ENCODE data around the gene ARHGEF10L.

Gene ARHGEF10L

DNA sequence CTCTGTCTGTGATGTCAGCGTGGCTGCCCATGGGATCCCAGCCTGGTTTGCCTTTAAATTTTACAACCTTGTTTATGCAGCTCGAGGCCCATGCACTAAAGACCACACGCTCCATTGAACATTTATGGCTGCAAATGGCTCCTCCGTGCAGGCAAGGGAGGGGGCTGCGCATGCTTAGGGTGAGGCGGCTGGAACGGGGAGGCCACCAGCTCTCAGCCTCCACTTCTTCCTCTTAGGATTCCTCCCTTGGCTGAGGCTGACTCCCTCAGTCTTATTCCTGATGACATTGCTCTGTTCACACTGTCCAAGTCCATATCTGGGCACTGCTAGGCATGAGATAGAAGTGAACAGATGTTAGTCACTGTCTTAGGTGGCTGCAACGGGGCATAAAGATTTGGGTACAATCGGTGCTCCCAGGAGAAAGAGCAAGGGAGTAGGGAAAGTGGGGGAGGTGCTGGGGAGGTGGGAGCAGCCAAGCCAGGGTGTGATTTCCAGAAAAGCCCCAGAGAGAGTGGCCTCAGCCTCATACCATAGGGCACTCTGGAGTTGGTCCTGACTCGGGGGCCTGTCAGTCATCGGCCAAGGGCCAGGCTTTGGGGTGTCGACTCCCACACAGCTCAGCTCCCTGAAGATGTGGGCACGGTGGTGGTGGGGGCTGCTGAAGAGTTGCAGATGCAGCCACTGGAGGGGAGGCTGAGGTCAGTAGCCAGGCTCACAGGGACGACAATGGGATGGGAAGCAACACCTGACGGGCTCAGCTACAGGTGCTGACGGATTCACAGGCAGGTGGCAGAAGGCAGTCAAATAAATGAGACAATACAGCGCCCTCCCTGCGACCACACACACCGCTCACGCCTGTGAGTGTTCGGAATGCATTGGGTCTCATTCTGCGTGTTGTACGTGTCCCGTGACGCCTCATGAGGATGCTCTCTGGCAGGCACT, 178.4 kb downstream of the ARHGEF10L start:
- Histone ChIP-seq H3K4me3 (no peak overlapping the region), H3K36me3 (no peaks in the 10 kb centered on the region), H3K27ac (no peak overlapping the region), H3K4me1 (no peaks in the 10 kb centered on the region), H3K27me3 (peaks cover 0 to 23% of the 10 kb centered on the region in 2 donors), H3K9me3 (no peaks in the 10 kb centered on the region)
- TF ChIP-seq, protein P1, sequence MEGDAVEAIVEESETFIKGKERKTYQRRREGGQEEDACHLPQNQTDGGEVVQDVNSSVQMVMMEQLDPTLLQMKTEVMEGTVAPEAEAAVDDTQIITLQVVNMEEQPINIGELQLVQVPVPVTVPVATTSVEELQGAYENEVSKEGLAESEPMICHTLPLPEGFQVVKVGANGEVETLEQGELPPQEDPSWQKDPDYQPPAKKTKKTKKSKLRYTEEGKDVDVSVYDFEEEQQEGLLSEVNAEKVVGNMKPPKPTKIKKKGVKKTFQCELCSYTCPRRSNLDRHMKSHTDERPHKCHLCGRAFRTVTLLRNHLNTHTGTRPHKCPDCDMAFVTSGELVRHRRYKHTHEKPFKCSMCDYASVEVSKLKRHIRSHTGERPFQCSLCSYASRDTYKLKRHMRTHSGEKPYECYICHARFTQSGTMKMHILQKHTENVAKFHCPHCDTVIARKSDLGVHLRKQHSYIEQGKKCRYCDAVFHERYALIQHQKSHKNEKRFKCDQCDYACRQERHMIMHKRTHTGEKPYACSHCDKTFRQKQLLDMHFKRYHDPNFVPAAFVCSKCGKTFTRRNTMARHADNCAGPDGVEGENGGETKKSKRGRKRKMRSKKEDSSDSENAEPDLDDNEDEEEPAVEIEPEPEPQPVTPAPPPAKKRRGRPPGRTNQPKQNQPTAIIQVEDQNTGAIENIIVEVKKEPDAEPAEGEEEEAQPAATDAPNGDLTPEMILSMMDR (IDR thresholded peaks at IDR 0.05) = no peak
- intact Hi-C loops (cut with DNase I; ENCODE audit: low total_unique reads) = no loop called here
- no peak for DNase-seq

- Histone ChIP-seq H3K36me3 (no peaks in the 10 kb centered on the region), H3K4me1 (no peaks in the 10 kb centered on the region), H3K27ac (no peak overlapping the region), H3K4me3 (no peak overlapping the region), H3K9me3 (no peaks in the 10 kb centered on the region), H3K27me3 (peaks cover 0 to 28% of the 10 kb centered on the region in 2 donors)
- no peak for DNase-seq
- intact Hi-C loops (cut with DNase I; ENCODE audit: low total_unique reads) = no loop called here
- TF ChIP-seq, protein P1 (IDR thresholded peaks at IDR 0.05) = no peak
These were observed 180.4 kb downstream of the ARHGEF10L start for GRCh38 chr1:17719874-17720273.

GRCh38 chr1:17721444-17721843, 181.9 kb downstream of the ARHGEF10L start:
- H3K4me1 ChIP-seq = no peaks in the 10 kb centered on the region
- no peak overlapping the region for H3K27ac ChIP-seq
- peaks cover 0 to 32% of the 10 kb centered on the region in 2 donors for H3K27me3 ChIP-seq
- intact Hi-C loops (cut with DNase I; ENCODE audit: low total_unique reads) = no loop called here
- no peaks in the 10 kb centered on the region for H3K36me3 ChIP-seq
- no peak overlapping the region for H3K4me3 ChIP-seq
- TF ChIP-seq, protein P1 (IDR thresholded peaks at IDR 0.05) = no peak
- no peak for DNase-seq
- no peaks in the 10 kb centered on the region for H3K9me3 ChIP-seq

- TF ChIP-seq, protein P1 (IDR thresholded peaks at IDR 0.05) = no peak
- Histone ChIP-seq H3K9me3 (no peaks in the 10 kb centered on the region), H3K36me3 (no peaks in the 10 kb centered on the region), H3K27ac (no peak overlapping the region), H3K27me3 (peaks cover 0 to 34% of the 10 kb centered on the region in 2 donors), H3K4me1 (no peaks in the 10 kb centered on the region), H3K4me3 (no peak overlapping the region)
- DNase-seq = no peak
- intact Hi-C loops (cut with DNase I; ENCODE audit: low total_unique reads) = no loop called here
These were observed 184.2 kb downstream of the ARHGEF10L start for GRCh38 chr1:17723684-17724083.

DNA sequence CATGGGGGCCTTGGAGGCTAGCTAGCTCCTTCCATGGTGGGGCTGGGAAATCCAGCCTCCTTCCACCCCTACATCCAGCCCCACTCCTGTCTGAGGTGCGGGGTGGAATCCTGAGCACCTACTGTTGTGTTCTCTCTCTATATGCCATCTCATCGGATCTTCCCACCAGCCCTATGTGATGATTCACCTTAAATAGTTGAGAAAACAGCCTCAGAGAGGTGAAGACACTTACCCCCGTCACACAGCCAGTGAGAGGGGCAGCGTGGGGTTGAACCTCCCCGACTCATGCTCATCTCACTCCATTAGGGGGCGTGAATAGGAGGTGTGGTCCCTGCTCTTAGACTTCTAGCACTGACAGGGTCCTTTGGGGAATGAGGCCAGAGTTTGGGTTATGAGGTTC, 184.7 kb downstream of the ARHGEF10L start:
- no peaks in the 10 kb centered on the region for H3K4me1 ChIP-seq
- intact Hi-C loops (cut with DNase I; ENCODE audit: low total_unique reads) = no loop called here
- H3K4me3 ChIP-seq = no peak overlapping the region
- H3K27me3 ChIP-seq = peaks cover 0 to 39% of the 10 kb centered on the region in 2 donors
- H3K27ac ChIP-seq = no peak overlapping the region
- DNase-seq = no peak
- TF ChIP-seq, protein P1 (IDR thresholded peaks at IDR 0.05) = no peak
- no peaks in the 10 kb centered on the region for H3K9me3 ChIP-seq
- no peaks in the 10 kb centered on the region for H3K36me3 ChIP-seq
